SK-N-SH (cell line): Measurements from ENCODE around the gene PLCB1. TPM values are rescaled to one million over a fixed set of nuclear protein-coding genes. Genes with fewer than 3 reads are reported as not detected.

ENCODE experiments used
- CTCF ChIA-PET: fragments of 300-600, 350-600 bp; formaldehyde crosslinking; extraction: SDS; loops from one replicate; lab custom pipeline; 2021; lab: Yijun Ruan, JAX
- POLR2A ChIA-PET: fragments of 350-600 bp; sonication (Branson Sonifier 250); formaldehyde crosslinking; extraction: SDS; loops from one replicate; lab custom pipeline; 2020; ENCODE audit warnings: antibody characterized with exemption, inconsistent platforms; lab: Yijun Ruan, JAX
- DNase-seq: peaks from one replicate; pipeline ENCODE4 v3.0.0; 2012
- H2AFZ ChIP-seq: fragments of 200-600 bp; sonication (generic); 2 replicates; pipeline ENCODE4 v1.8.1; 2016; ENCODE audit warnings: antibody characterized with exemption, mild to moderate bottlenecking, low read depth
- H3F3A ChIP-seq: fragments of 200-600 bp; sonication (generic); replicated peaks from 2 replicates; pipeline ENCODE3; 2016; ENCODE audit warnings: antibody characterized with exemption, mild to moderate bottlenecking; ENCODE audit not compliant: insufficient read depth
- H3K27ac ChIP-seq, 2 experiments: fragments of 200-500 bp in 1 of 2; fragments of 200-600 bp in 1 of 2; sonication (Bioruptor generic) in 1 of 2; sonication (generic), shearing (Covaris generic) in 1 of 2; 2 replicates each; pipeline versions ENCODE4 v1.5.1 to v1.6.1; 2014 to 2016; ENCODE audit warnings: low read depth in 2 of 2, inconsistent platforms in 1 of 2, low read length in 1 of 2, mild to moderate bottlenecking in 1 of 2, mixed read lengths in 1 of 2
- H3K27me3 ChIP-seq: fragments of 200-600 bp; sonication (generic), shearing (Covaris generic); 2 replicates; pipeline ENCODE4 v1.6.1; 2016; ENCODE audit warnings: mixed run types; ENCODE audit not compliant: insufficient read depth
- H3K36me3 ChIP-seq, 2 experiments: fragments of 200-500 bp in 1 of 2; fragments of 200-600 bp in 1 of 2; sonication (Bioruptor generic) in 1 of 2; sonication (generic) in 1 of 2; replicated peaks in 1 of 2; 2 replicates each; pipeline versions ENCODE3 to v1.5.1; 2014 to 2016; ENCODE audit warnings: low read length in 1 of 2, mild to moderate bottlenecking in 1 of 2; ENCODE audit not compliant: insufficient read depth in 2 of 2, control insufficient read depth in 1 of 2
- H3K4me1 ChIP-seq, 2 experiments: fragments of 200-500 bp in 1 of 2; fragments of 200-600 bp in 1 of 2; sonication (Bioruptor generic) in 1 of 2; sonication (generic), shearing (Covaris generic) in 1 of 2; 2 replicates each; pipeline versions ENCODE4 v1.5.1 to v1.6.1; 2014 to 2016; ENCODE audit warnings: low read depth in 1 of 2, low read length in 1 of 2, mixed run types in 1 of 2; ENCODE audit not compliant: insufficient read depth in 2 of 2, control insufficient read depth in 1 of 2
- H3K4me2 ChIP-seq: fragments of 200-600 bp; sonication (generic), shearing (Covaris generic); 2 replicates; pipeline ENCODE4 v1.6.1; 2017; ENCODE audit warnings: mixed run types
- H3K4me3 ChIP-seq, 2 experiments: fragments of 200-500 bp in 1 of 2; fragments of 200-600 bp in 1 of 2; sonication (Bioruptor generic) in 1 of 2; sonication (generic), shearing (Covaris generic) in 1 of 2; 2 replicates each; pipeline versions ENCODE4 v1.5.1 to v1.8.1; 2014 to 2016; ENCODE audit warnings: low read depth in 2 of 2, inconsistent platforms in 1 of 2, low read length in 1 of 2, mild to moderate bottlenecking in 1 of 2, mixed read lengths in 1 of 2, moderate library complexity in 1 of 2
- H3K79me2 ChIP-seq: fragments of 200-600 bp; sonication (generic); 2 replicates; pipeline ENCODE4 v1.8.1; 2017; ENCODE audit warnings: mild to moderate bottlenecking; ENCODE audit not compliant: insufficient read depth
- H3K9ac ChIP-seq: fragments of 200-600 bp; sonication (generic); 2 replicates; pipeline ENCODE4 v1.6.1; 2017; ENCODE audit warnings: mixed run types
- H3K9me2 ChIP-seq: fragments of 200-600 bp; sonication (generic); 2 replicates; pipeline ENCODE4 v1.6.1; 2017; ENCODE audit warnings: mixed run types
- H3K9me3 ChIP-seq: fragments of 200-600 bp; sonication (generic); 2 replicates; pipeline ENCODE4 v1.6.1; 2017; ENCODE audit warnings: mixed run types, mild to moderate bottlenecking, moderate library complexity
- H4K20me1 ChIP-seq: fragments of 200-600 bp; sonication (generic); 2 replicates; pipeline ENCODE4 v1.6.1; 2017; ENCODE audit warnings: mild to moderate bottlenecking, mixed run types; ENCODE audit not compliant: insufficient read depth
- CHD2 ChIP-seq: fragments of 150-350 bp; IDR thresholded peaks from 2 replicates; pipeline ENCODE4 v1.6.1; 2018; ENCODE audit warnings: low read length; ENCODE audit not compliant: partially characterized antibody
- ELF1 ChIP-seq: IDR thresholded peaks from 2 replicates; pipeline ENCODE4 v1.4.0; 2012
- EP300 ChIP-seq, 2 experiments: IDR thresholded peaks; 2 replicates each; pipeline versions ENCODE4 v1.4.0 to v1.6.1; 2012; ENCODE audit warnings: borderline replicate concordance in 1 of 2, low read depth in 1 of 2, low read length in 1 of 2
- JUND ChIP-seq: IDR thresholded peaks from 2 replicates; pipeline ENCODE4 v1.4.0; 2012
- NFIC ChIP-seq: IDR thresholded peaks from 2 replicates; pipeline ENCODE4 v1.4.0; 2012; ENCODE audit warnings: borderline replicate concordance
- RCOR1 ChIP-seq: fragments of 150-350 bp; IDR thresholded peaks from 2 replicates; pipeline ENCODE4 v1.6.1; 2017; ENCODE audit warnings: antibody characterized with exemption, low read length
- RXRA ChIP-seq: IDR thresholded peaks from 2 replicates; pipeline ENCODE4 v1.4.0; 2012; ENCODE audit warnings: low read depth, mild to moderate bottlenecking, borderline replicate concordance
- SIN3A ChIP-seq: IDR thresholded peaks from 2 replicates; pipeline ENCODE4 v1.6.1; 2012; ENCODE audit warnings: low read depth, mild to moderate bottlenecking, low read length, moderate library complexity, borderline replicate concordance
- SMC3 ChIP-seq: IDR thresholded peaks from 2 replicates; pipeline ENCODE4 v1.6.1; 2012; ENCODE audit warnings: low read depth, low read length, improper control_type of control experiment
- polyA plus RNA-seq, 3 experiments: library from polyadenylated mRNA; depleted of rRNA; stranded (reverse); fragments of >200 nt; gene quantifications; 2 replicates each; pipeline ENCODE4 v1.2.3, GENCODE V29; 2012
- TF ChIP-seq, protein P1 (sequence below): IDR thresholded peaks from 2 replicates; pipeline ENCODE4 v1.4.0; 2012; ENCODE audit warnings: low read depth, borderline replicate concordance
- TF ChIP-seq, protein P2 (sequence below): IDR thresholded peaks from 2 replicates; pipeline ENCODE4 v1.4.0; 2012; ENCODE audit warnings: low read depth
- TF ChIP-seq, protein P3 (sequence below): fragments of 200-600 bp; sonication (generic); IDR thresholded peaks from 2 replicates; pipeline ENCODE4 v1.6.1; 2017; ENCODE audit warnings: antibody characterized with exemption, mild to moderate bottlenecking, moderate library complexity
- TF ChIP-seq, protein P4 (sequence below): fragments of 150-350 bp; IDR thresholded peaks from 2 replicates; pipeline ENCODE4 v1.6.1; 2017; ENCODE audit warnings: antibody characterized with exemption, low read length, low read depth, borderline replicate concordance

PLCB1 gene
- polyA plus RNA-seq, 1 of the 3 experiments (the other 2 are of a cell fraction) = 10.5 TPM

DNA sequence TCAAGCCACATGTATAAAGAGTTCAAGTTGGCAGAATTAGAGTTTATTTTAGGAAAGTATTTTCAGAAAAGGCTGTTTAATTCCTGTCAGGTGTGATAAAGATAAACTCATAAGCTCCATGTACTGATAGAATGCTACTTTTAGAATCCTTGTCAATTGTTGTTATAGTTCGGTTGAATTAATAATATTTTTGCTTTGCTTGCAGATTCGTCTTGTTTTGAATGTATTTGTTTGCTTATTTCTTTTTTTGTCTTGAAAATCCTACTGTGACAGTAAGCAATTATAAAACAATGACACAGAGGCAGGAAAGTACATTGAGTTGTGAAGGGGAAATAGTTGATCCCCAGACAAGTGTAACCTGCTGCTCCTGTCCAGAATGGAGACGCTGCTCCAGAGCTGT, 602.9 kb downstream of the PLCB1 start (continued):
- TF ChIP-seq, protein P1, sequence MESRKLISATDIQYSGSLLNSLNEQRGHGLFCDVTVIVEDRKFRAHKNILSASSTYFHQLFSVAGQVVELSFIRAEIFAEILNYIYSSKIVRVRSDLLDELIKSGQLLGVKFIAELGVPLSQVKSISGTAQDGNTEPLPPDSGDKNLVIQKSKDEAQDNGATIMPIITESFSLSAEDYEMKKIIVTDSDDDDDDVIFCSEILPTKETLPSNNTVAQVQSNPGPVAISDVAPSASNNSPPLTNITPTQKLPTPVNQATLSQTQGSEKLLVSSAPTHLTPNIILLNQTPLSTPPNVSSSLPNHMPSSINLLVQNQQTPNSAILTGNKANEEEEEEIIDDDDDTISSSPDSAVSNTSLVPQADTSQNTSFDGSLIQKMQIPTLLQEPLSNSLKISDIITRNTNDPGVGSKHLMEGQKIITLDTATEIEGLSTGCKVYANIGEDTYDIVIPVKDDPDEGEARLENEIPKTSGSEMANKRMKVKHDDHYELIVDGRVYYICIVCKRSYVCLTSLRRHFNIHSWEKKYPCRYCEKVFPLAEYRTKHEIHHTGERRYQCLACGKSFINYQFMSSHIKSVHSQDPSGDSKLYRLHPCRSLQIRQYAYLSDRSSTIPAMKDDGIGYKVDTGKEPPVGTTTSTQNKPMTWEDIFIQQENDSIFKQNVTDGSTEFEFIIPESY = no peak
- TF ChIP-seq, all 33 proteins: peak for 0

DNA sequence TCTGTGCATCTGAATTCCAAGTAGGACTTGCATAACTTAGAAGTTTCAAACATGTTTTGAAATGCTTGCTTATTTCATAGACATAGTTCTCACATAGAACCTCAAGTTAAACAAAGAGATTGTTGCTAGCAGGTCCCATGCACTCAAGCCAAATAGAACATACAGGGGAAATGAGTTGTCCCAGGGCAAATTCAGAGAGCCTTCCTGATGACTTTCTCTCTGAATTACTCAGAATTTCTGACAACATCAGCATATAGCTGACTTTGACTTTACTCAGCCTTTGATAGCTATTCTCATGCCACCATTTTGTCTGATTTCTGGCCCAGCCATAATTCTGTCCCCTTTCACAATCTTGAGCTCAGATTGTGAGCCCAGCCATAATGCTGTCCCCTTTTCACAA, 603.6 kb downstream of the PLCB1 start:
- no peaks in the 10 kb centered on the region for H3K79me2 ChIP-seq
- DNase-seq = no peak
- CTCF ChIA-PET = interaction anchor here (1.0 to 2.7 kb wide), 3 partner anchors 9 to 799 kb away, joined by 3 to 33 read pairs (median 5); no protein-coding TSS in a partner anchor
- peaks cover 10 to 17% of the 10 kb centered on the region in 2 experiments for H3K36me3 ChIP-seq
- no peaks in the 10 kb centered on the region for H3K9me2 ChIP-seq
- H3K9me3 ChIP-seq = no peaks in the 10 kb centered on the region
- H2AFZ ChIP-seq = no peak overlapping the region
- H3K4me1 ChIP-seq = no peaks in the 10 kb centered on the region
- no peaks in the 10 kb centered on the region for H3F3A ChIP-seq
- H3K27me3 ChIP-seq = no peaks in the 10 kb centered on the region
- no peak overlapping the region for H3K4me2 ChIP-seq
- no peak overlapping the region for H3K27ac ChIP-seq
- no peaks in the 10 kb centered on the region for H4K20me1 ChIP-seq
- no peak overlapping the region for H3K9ac ChIP-seq
- TF ChIP-seq, protein P1 = no peak
- TF ChIP-seq RXRA = no peak
- TF ChIP-seq CHD2 = no peak
- no peak for TF ChIP-seq SMC3
- TF ChIP-seq EP300 (IDR thresholded peaks at IDR 0.05; ENCODE audit: borderline replicate concordance in 1 of 2, low read depth in 1 of 2, low read length in 1 of 2) = no peak
- TF ChIP-seq ELF1 = no peak
- TF ChIP-seq NFIC = no peak
- TF ChIP-seq RCOR1 = no peak
- TF ChIP-seq SIN3A = no peak
- TF ChIP-seq JUND = no peak
- TF ChIP-seq, protein P2, sequence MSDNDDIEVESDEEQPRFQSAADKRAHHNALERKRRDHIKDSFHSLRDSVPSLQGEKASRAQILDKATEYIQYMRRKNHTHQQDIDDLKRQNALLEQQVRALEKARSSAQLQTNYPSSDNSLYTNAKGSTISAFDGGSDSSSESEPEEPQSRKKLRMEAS = no peak
- TF ChIP-seq, protein P3, sequence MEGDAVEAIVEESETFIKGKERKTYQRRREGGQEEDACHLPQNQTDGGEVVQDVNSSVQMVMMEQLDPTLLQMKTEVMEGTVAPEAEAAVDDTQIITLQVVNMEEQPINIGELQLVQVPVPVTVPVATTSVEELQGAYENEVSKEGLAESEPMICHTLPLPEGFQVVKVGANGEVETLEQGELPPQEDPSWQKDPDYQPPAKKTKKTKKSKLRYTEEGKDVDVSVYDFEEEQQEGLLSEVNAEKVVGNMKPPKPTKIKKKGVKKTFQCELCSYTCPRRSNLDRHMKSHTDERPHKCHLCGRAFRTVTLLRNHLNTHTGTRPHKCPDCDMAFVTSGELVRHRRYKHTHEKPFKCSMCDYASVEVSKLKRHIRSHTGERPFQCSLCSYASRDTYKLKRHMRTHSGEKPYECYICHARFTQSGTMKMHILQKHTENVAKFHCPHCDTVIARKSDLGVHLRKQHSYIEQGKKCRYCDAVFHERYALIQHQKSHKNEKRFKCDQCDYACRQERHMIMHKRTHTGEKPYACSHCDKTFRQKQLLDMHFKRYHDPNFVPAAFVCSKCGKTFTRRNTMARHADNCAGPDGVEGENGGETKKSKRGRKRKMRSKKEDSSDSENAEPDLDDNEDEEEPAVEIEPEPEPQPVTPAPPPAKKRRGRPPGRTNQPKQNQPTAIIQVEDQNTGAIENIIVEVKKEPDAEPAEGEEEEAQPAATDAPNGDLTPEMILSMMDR = no peak
- TF ChIP-seq, protein P4, sequence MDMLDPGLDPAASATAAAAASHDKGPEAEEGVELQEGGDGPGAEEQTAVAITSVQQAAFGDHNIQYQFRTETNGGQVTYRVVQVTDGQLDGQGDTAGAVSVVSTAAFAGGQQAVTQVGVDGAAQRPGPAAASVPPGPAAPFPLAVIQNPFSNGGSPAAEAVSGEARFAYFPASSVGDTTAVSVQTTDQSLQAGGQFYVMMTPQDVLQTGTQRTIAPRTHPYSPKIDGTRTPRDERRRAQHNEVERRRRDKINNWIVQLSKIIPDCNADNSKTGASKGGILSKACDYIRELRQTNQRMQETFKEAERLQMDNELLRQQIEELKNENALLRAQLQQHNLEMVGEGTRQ = no peak
- H3K4me3 ChIP-seq = no peak overlapping the region
- POLR2A ChIA-PET = no interaction called here
